Midbrain (tissue), 1 donor: ENCODE results near the gene PRDM4.
"Not testable (repeated sequence)": the region's sequence is repeated elsewhere in the genome, so short reads cannot be mapped to it uniquely, and the experiment has no call there.

Source experiments
- DNase-seq: peaks from one replicate; lab custom pipeline; 2025; lab: John Stamatoyannopoulos, UW

The PRDM4 gene

DNA sequence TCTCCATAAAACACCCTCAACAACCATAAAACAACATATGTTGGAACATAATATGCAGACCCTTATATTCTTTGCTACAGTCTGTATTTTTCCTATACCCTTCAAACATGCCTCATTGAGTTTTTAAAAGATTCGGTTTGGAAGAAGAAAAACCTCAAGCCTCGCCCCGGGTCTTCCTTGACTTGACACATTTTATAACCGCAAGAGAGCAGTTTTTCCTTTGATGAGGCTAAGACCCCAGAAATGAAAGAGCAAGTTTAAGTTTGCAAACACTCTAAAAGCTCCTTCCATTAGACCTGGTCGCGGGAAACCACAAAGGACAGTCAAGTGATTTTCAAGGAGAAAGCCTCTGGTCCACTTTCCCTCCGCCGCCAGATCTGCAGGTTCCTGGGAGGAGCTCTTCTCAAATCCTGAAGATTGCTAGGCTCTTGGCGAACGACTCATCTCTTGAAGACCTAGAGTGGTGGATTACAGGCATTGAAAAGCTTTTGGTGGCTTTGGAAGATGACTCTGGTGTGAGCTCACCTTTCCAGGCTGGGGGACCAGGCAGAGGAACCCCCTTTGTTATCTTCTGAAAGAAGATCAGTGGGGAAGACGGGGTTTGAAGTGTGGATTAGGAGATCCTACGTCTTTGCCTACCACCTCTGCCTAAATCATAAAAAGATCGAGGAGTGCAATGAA is 13.6 kb upstream of the PRDM4 start, which contains the start of gene ASCL4:
Gene ASCL4 (plus strand): TSS at position 356 of the 681 bp plus-strand sequence. CDS start 515 bp downstream, outside the sequence.
- DNase-seq, result no peak

DNA sequence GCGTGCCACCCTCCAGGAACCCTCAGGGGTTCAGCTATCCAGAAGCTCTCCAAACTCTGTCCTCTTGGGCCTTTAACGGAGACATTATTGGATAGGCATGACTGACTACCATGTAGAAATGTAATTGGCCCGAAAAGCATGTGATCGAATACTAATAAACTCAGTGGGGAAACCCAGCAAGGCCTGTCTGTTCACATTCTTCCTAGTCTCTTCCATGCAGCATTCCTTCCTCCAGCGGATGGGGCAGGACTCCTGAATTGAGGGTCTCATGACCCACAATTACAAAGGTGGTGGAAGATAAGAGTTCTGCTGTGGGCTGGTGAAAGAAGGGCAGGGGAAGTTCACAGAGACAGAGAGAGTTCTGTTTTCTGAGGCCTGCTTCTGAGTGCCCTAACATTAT is 6.5 kb upstream of the PRDM4 start:
- DNase-seq, result no peak

DNA sequence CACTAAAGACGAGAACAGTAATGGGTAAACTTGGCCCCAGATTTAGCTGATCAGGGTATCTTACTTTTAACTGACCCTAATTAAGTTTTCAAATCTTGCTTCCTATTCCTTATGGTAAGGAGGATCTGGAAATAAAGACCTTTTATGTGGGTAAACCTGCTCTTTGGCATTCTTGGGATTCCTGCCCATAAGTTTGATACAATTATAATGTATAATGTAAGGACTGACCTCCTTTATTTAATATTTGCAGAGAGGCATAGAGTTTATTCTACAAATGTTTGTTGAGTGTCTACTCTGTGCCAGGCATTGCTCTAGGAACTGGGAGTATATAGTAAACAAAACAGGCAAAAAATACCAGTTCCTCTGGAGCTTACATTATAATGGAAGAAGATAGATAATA is 4.4 kb upstream of the PRDM4 start:
- DNase-seq, result no peak

GRCh38 chr12:107764626-107765025 is 3.7 kb upstream of the PRDM4 start:
- DNase-seq, result no peak

- DNase-seq, result no peak
These were observed 1.9 kb upstream of the PRDM4 start for GRCh38 chr12:107762874-107763273.

GRCh38 chr12:107761502-107761904 is 566 bp upstream of the PRDM4 start:
- peak; percentile 66 for DNase-seq

DNA sequence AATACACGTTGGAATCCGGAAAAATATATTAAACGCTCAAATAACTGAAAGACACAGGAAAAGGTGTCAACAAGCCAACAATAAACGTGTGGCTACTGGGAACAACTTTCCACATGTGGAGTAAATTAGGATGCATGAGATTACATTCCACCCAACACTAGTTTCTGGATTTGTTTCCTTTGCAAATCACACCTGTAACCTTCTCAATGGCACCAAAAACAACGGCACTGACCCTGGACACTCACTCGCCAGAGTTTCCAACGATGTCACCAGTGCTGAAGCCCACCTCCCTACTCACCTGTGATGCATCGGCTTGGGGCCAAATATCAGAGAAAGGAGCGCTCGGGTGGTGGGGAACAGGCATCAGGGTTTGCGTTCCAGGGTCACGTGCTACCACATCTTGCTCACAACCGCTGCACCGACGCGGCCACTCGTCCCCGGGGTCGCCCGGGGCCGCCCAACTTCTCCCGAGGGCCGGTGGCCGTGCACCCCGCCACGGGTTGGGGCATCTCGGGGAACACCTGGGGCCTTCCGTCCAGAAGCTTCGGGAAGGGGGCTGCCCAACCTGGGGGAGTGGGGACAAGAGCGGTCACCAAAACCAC is 629 bp downstream of the PRDM4 start:
- DNase-seq, result no peak

DNA sequence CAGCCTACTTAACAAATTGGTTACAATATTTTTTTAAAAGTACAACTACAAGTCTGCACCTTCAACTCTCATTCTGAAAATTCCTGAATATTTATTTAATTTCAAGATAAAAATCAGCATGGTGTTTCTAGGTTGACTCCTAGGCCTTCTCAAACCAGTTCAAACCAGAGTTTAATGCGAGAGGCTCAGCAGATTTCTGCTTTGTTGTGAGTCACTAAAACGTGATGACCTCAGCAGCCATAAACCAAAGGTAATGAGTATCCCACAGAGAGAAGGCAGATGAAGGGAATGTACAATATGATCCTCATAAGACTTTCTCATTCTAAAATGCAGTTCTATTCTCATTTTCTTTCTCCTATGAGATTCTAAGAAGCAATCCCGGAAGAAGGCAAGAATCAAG is 1.5 kb downstream of the PRDM4 start:
- DNase-seq, result no peak

- no peak for DNase-seq
These were observed 11.9 kb downstream of the PRDM4 start for GRCh38 chr12:107749083-107749482.

DNA sequence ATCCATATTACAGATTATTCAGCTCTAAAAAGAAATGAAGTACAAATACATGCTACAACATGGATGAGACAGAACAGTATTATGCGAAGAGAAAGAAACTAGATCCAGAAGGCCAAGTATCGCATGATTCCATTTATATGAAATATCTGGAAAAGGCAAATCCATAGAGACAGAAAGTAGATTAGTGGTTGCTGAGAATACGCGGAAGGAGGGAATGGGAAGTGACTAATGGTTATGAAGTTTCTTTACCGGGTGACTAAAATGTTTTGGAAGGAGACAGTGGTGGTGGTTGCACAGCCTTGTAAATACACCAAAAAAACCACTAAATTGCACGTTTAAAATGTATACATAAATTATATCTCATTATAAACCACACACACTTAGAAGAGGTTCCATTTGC is 12.5 kb downstream of the PRDM4 start:
- DNase-seq, result no peak

DNA sequence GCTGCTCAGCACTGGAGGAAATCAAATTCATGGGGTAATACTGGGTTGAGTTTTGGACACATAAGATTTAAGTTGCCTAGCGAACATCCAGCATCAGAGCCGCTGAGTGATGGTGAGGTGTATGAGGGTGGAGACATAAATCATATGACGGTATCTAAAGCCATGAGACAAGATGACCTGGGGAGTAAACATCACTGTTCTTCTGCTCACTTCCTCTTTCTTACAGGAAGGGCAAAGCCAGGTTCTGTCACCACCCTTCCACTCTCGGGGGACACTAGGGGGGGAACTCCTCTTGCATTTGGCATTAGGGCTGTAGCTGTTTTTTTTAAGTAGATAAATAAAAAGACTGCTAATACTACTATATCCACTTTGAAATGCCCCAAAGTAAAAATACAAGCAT is 24.0 kb downstream of the PRDM4 start:
- DNase-seq, result no peak

DNA sequence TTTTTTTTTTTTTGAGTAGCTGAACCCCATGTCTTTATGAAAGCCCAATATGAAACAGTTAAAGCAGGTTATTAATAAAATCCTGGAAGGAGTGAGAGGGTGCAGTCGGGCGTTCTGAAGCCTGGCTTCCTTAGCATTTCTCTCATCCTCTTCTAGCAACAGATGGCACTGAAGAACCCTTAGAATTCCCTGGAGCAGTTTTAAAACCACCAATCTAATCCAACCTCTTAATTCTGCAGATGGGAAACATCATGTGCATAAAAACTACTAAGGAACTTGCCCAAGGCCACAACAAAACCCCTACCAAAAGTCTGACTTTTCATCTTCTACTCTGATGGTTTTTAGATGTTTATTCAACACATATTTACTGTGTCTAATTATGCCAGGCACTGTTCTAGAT is 25.2 kb downstream of the PRDM4 start:
- no peak for DNase-seq

DNA sequence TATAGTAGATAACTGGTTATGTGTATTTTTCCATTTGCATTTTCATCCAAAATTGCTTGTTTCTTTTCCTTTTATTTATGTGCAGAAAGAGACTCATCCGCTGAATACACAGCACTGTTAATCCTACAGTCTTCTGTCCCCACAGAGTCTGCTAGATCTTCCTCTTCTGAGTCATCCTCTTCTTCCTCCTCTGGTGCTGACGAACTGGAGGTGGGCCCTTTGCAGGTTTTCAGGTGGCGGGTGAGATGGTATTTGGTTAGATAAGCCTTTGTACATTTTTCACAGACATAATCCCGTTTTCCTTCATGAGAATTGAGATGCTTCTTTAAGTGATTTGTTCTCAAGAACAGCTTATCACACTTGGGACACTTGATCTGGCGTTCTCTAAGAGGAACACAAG is 26.8 kb downstream of the PRDM4 start:
- no peak for DNase-seq

- no peak for DNase-seq
These were observed 28.6 kb downstream of the PRDM4 start for GRCh38 chr12:107732365-107732764.

DNA sequence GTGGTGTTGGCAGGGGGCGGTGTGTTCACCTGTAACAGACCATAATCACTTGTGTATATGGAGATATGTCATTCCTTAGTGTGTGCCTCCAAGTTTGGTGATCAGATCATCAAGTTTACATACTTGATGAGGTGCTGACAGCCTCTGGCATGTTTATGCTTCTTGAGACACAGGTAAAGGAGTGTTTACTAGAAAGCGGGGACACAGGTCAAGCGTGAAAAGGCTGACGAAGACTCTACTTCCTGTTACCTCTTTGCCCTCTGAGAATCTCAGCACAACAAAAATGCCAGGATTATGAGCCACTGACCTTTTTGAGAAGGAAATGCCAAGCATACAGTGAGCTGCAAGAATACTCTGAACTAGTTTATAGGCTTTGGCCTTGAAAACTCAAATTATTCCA is 29.6 kb downstream of the PRDM4 start:
- no peak for DNase-seq

- DNase-seq, result no peak
These were observed 30.2 kb downstream of the PRDM4 start for GRCh38 chr12:107730618-107731341.

DNA sequence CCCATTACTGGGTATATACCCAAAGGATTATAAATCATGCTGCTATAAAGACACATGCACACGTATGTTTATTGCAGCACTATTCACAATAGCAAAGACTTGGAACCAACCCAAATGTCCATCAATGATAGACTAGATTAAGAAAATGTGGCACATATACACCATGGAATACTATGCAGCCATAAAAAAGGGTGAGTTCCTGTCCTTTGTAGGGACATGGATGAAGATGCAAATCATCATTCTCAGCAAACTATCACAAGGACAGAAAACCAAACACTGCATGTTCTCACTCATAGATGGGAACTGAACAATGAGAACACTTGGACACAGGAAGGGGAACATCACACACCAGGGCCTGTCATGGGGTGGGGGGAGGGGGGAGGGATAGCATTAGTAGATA is 33.2 kb downstream of the PRDM4 start:
- not testable (repeated sequence) for DNase-seq

DNA sequence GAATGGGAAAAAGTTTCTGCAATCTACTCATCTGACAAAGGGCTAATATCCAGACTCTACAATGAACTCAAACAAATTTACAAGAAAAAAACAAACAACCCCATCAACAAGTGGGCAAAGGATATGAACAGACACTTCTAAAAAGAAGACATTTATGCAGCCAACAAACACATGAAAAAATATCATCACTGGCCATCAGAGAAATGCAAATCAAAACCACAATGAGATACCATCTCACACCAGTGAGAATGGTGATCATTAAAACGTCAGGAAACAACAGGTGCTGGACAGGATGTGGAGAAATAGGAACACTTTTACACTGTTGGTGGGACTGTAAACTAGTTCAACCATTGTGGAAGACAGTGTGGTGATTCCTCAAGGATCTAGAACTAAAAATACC is 33.6 kb downstream of the PRDM4 start:
- not testable (repeated sequence) for DNase-seq

- no peak for DNase-seq
These were observed 42.3 kb downstream of the PRDM4 start for GRCh38 chr12:107718606-107719005.

DNA sequence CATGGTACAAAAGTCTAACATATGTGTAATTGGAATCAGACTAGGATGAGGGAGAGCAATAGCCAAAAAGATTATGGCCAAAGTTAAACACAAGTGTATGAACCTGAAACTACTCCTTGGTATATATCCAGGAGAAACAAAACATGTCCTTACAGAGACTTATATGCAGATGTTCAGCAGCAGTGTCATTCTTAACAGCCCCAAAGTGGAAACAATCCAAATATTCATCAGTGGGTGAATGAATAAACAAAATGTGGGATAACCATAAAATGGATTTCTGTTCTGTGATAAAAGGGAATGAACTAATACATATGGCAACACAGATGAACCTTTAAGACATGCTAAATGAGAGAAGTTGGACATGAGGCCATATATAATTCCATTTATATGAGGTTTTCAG is 45.2 kb downstream of the PRDM4 start:
- DNase-seq, result no peak

- DNase-seq, result not testable (repeated sequence)
These were observed 55.4 kb downstream of the PRDM4 start for GRCh38 chr12:107705522-107705921.

GRCh38 chr12:107704041-107704440 is 56.9 kb downstream of the PRDM4 start:
- DNase-seq, result no peak

GRCh38 chr12:107702106-107702505 is 58.8 kb downstream of the PRDM4 start:
- no peak for DNase-seq
